ENCODE measurements around the gene RPIA.

DNA sequence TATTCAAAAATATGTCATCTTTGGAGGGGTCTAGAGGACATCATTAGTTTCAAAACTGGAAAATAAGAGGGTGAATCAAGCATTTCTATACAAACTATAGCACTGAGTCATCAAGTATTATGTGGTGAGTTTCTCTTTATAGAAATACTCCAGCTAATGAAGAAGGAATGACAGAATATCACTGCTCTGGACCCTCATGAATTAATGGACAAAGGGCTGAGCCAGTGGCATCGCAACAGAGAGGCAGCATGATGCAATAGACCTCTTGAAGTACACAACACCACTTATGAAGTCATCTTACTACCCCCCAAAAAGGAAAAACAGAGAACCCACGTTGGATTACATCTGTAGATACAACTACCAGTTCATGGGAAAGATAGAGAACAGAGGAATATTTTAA is 36.8 kb upstream of the RPIA start:
- TF ChIP-seq, protein P1, sequence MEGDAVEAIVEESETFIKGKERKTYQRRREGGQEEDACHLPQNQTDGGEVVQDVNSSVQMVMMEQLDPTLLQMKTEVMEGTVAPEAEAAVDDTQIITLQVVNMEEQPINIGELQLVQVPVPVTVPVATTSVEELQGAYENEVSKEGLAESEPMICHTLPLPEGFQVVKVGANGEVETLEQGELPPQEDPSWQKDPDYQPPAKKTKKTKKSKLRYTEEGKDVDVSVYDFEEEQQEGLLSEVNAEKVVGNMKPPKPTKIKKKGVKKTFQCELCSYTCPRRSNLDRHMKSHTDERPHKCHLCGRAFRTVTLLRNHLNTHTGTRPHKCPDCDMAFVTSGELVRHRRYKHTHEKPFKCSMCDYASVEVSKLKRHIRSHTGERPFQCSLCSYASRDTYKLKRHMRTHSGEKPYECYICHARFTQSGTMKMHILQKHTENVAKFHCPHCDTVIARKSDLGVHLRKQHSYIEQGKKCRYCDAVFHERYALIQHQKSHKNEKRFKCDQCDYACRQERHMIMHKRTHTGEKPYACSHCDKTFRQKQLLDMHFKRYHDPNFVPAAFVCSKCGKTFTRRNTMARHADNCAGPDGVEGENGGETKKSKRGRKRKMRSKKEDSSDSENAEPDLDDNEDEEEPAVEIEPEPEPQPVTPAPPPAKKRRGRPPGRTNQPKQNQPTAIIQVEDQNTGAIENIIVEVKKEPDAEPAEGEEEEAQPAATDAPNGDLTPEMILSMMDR (IDR thresholded peaks at IDR 0.05; ENCODE audit: low read depth, low read length, missing input control): no peak
- no peak for TF ChIP-seq TAF1 (conservative IDR thresholded peaks at IDR 0.05)
- no peak for TF ChIP-seq MAX (IDR thresholded peaks at IDR 0.05)
- no peak for TF ChIP-seq REST (IDR thresholded peaks at IDR 0.05)
- no peak for TF ChIP-seq YY1 (IDR thresholded peaks at IDR 0.05)
- TF ChIP-seq JUND (IDR thresholded peaks at IDR 0.05): no peak
- TF ChIP-seq RXRA (IDR thresholded peaks at IDR 0.05): no peak
- no peak for TF ChIP-seq EGR1 (IDR thresholded peaks at IDR 0.05; ENCODE audit: low read depth in 2 of 2)
- TF ChIP-seq SP1 (IDR thresholded peaks at IDR 0.05): no peak
- TF ChIP-seq HNF4A (conservative IDR thresholded peaks at IDR 0.05): no peak
- TF ChIP-seq HNF4G (IDR thresholded peaks at IDR 0.05): no peak
- TF ChIP-seq ZBTB33 (IDR thresholded peaks at IDR 0.05): no peak
- TF ChIP-seq, protein P2, sequence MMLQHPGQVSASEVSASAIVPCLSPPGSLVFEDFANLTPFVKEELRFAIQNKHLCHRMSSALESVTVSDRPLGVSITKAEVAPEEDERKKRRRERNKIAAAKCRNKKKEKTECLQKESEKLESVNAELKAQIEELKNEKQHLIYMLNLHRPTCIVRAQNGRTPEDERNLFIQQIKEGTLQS (IDR thresholded peaks at IDR 0.05): no peak

Measured in liver (tissue), 3 donors.